Mesangial cell (primary cell): ENCODE results near the gene HSPA9. TPM values are rescaled to one million over a fixed set of nuclear protein-coding genes. Genes with fewer than 3 reads are reported as not detected.

ENCODE experiments used
- total RNA-seq: library from RNA; depleted of rRNA; stranded (reverse); fragments of >200 nt; gene quantifications from 2 replicates; pipeline ENCODE4 v1.2.3, GENCODE V29; 2015

HSPA9 gene
- total RNA-seq = 225 and 349 TPM in 2 replicates

GRCh38 chr5:138575194-138576015, at the start of gene HSPA9:
TSS of gene HSPA9 (minus strand) at chr5:138575401. CDS start at chr5:138575318, 83 bp downstream.

GRCh38 chr5:138542956-138543729, 32.1 kb downstream of the HSPA9 start, which contains the start of gene ETF1:
TSS of gene ETF1 (minus strand) at chr5:138543236. CDS start at chr5:138542918, 318 bp downstream.

Other genes starting within 250 kb of the HSPA9 start
- gene CDC25C, start 243.6 kb downstream of the HSPA9 start, total RNA-seq = 1.3 and 20.2 TPM in 2 replicates
- gene FAM53C, start 237.1 kb downstream of the HSPA9 start, total RNA-seq = 24.3 and 33.0 TPM in 2 replicates
- gene KDM3B, start 222.7 kb downstream of the HSPA9 start, total RNA-seq = 30.8 and 39.2 TPM in 2 replicates
- gene REEP2, start 136.3 kb downstream of the HSPA9 start, total RNA-seq = 11.7 and 28.8 TPM in 2 replicates
- 8.5 and 11.7 TPM in 2 replicates for gene EGR1, start 109.9 kb downstream of the HSPA9 start, total RNA-seq
- 49.2 and 85.9 TPM in 2 replicates for gene ETF1, start 32.2 kb downstream of the HSPA9 start, total RNA-seq
- gene CTNNA1, start 178.0 kb upstream of the HSPA9 start, total RNA-seq = 289 and 303 TPM in 2 replicates